IMR-90 (cell line): Measurements from ENCODE around the gene OFD1. TPM values are rescaled to one million over a fixed set of nuclear protein-coding genes. Genes with fewer than 3 reads are reported as not detected.

Source experiments
- ATAC-seq: fragments of 200-7000 bp; cut with Tn5 transposase; 2 replicates; pipeline ENCODE4 v1.9.1; 2020; ENCODE audit warnings: low read depth, mild to moderate bottlenecking, moderate library complexity
- BruUV-seq: library from RNA; stranded (reverse); fragments of 400-500 nt; replicated peaks from 2 replicates; lab custom pipeline; 2021; lab: Mats Ljungman, UMichigan
- CTCF ChIA-PET: fragments of 300-600 bp; formaldehyde crosslinking; extraction: SDS; loops from one replicate; lab custom pipeline; 2021; ENCODE audit warnings: antibody characterized with exemption; lab: Yijun Ruan, JAX
- POLR2A ChIA-PET: fragments of 300-600 bp; sonication (Branson Sonifier 250); formaldehyde crosslinking; loops from one replicate; lab custom pipeline; 2022; ENCODE audit warnings: antibody characterized with exemption; ENCODE audit not compliant: unreplicated experiment; lab: Charles Lee
- DNase-seq: peaks from one replicate; pipeline ENCODE4 v3.0.0; 2013
- H2AFZ ChIP-seq: replicated peaks from 2 replicates; pipeline ENCODE3; 2013; ENCODE audit warnings: low read length, mild to moderate bottlenecking; ENCODE audit not compliant: poor library complexity
- H2AK5ac ChIP-seq: 2 replicates; pipeline ENCODE4 v1.6.1; 2013; ENCODE audit warnings: low read depth, low read length, inconsistent platforms
- H2AK9ac ChIP-seq: replicated peaks from 2 replicates; pipeline ENCODE3; 2013; ENCODE audit warnings: mild to moderate bottlenecking, low read depth, low read length, moderate library complexity; ENCODE audit not compliant: poor library complexity
- H2BK120ac ChIP-seq: 2 replicates; pipeline ENCODE4 v1.6.1; 2013; ENCODE audit warnings: low read depth, low read length, inconsistent platforms
- H2BK15ac ChIP-seq: 3 replicates; pipeline ENCODE4 v1.6.1; 2013; ENCODE audit warnings: low read depth, low read length, inconsistent platforms
- H2BK20ac ChIP-seq: 2 replicates; pipeline ENCODE4 v1.6.1; 2013; ENCODE audit warnings: low read depth, mild to moderate bottlenecking, inconsistent platforms, low read length, moderate library complexity
- H2BK5ac ChIP-seq: 2 replicates; pipeline ENCODE4 v1.6.1; 2013; ENCODE audit warnings: mild to moderate bottlenecking, low read depth, low read length, inconsistent platforms; ENCODE audit not compliant: poor library complexity, severe bottlenecking
- H3K14ac ChIP-seq: replicated peaks from 2 replicates; pipeline ENCODE4 v1.6.1; 2013; ENCODE audit warnings: low read depth, low read length, inconsistent platforms
- H3K18ac ChIP-seq: 2 replicates; pipeline ENCODE4 v1.6.1; 2013; ENCODE audit warnings: low read depth, low read length, control low read depth
- H3K23ac ChIP-seq: 2 replicates; pipeline ENCODE4 v1.6.1; 2013; ENCODE audit warnings: low read depth, low read length, inconsistent platforms
- H3K27ac ChIP-seq: 2 replicates; pipeline ENCODE4 v1.5.1; 2013; ENCODE audit warnings: mild to moderate bottlenecking, control low read depth, low read length; ENCODE audit not compliant: insufficient read depth
- H3K27me3 ChIP-seq: 2 replicates; pipeline ENCODE4 v1.6.1; 2013; ENCODE audit warnings: low read length; ENCODE audit not compliant: control insufficient read depth, insufficient read depth
- H3K36me3 ChIP-seq: 2 replicates; pipeline ENCODE4 v1.6.1; 2013; ENCODE audit warnings: low read length, mixed read lengths; ENCODE audit not compliant: control insufficient read depth, insufficient read depth
- H3K4ac ChIP-seq: 2 replicates; pipeline ENCODE4 v1.6.1; 2013; ENCODE audit warnings: low read depth, low read length, inconsistent platforms
- H3K4me1 ChIP-seq: 2 replicates; pipeline ENCODE4 v1.6.1; 2013; ENCODE audit warnings: low read length, mixed read lengths; ENCODE audit not compliant: control insufficient read depth, insufficient read depth
- H3K4me2 ChIP-seq: 2 replicates; pipeline ENCODE4 v1.6.1; 2013; ENCODE audit warnings: low read depth, mild to moderate bottlenecking, control low read depth, low read length, moderate library complexity
- H3K4me3 ChIP-seq: 2 replicates; pipeline ENCODE4 v1.5.1; 2013; ENCODE audit warnings: low read depth, mild to moderate bottlenecking, control low read depth, low read length, moderate library complexity; ENCODE audit not compliant: insufficient read depth
- H3K56ac ChIP-seq: 2 replicates; pipeline ENCODE4 v1.6.1; 2013; ENCODE audit warnings: low read length, inconsistent platforms; ENCODE audit not compliant: insufficient read depth; ENCODE audit errors: extremely low read depth
- H3K79me1 ChIP-seq, 2 experiments: 2 replicates each; pipeline ENCODE4 v1.6.1; 2013; ENCODE audit warnings: low read length in 2 of 2, inconsistent platforms in 1 of 2, low read depth in 1 of 2
- H3K9ac ChIP-seq: 2 replicates; pipeline ENCODE4 v1.6.1; 2013; ENCODE audit warnings: low read depth, low read length, control low read depth
- H3K9me1 ChIP-seq: 2 replicates; pipeline ENCODE4 v1.6.1; 2013; ENCODE audit warnings: low read length, inconsistent platforms; ENCODE audit not compliant: insufficient read depth
- H3K9me3 ChIP-seq: 2 replicates; pipeline ENCODE4 v1.6.1; 2013; ENCODE audit warnings: low read length; ENCODE audit not compliant: control insufficient read depth, insufficient read depth
- H4K20me1 ChIP-seq: 2 replicates; pipeline ENCODE4 v1.6.1; 2013; ENCODE audit warnings: low read length, inconsistent platforms; ENCODE audit not compliant: insufficient read depth
- H4K5ac ChIP-seq: 2 replicates; pipeline ENCODE4 v1.6.1; 2013; ENCODE audit warnings: mild to moderate bottlenecking, low read depth, low read length, control low read depth
- H4K8ac ChIP-seq, 2 experiments: 2 replicates each; pipeline ENCODE4 v1.6.1; 2013; ENCODE audit warnings: low read depth in 2 of 2, low read length in 2 of 2, control low read depth in 1 of 2, inconsistent platforms in 1 of 2
- H4K91ac ChIP-seq: 2 replicates; pipeline ENCODE4 v1.6.1; 2013; ENCODE audit warnings: low read depth, low read length, inconsistent platforms; ENCODE audit not compliant: insufficient read depth
- BHLHE40 ChIP-seq: fragments of 150-350 bp; IDR thresholded peaks from 2 replicates; pipeline ENCODE4 v1.6.1; 2016; ENCODE audit warnings: mild to moderate bottlenecking, low read depth, low read length
- CEBPB ChIP-seq: IDR thresholded peaks from 2 replicates; pipeline ENCODE4 v1.6.1; 2012; ENCODE audit warnings: low read depth, low read length, improper control_type of control experiment
- CHD1 ChIP-seq: IDR thresholded peaks from 2 replicates; pipeline ENCODE4 v1.6.1; 2012; ENCODE audit warnings: low read depth, low read length, improper control_type of control experiment
- CTCF ChIP-seq: conservative IDR thresholded peaks from 2 replicates; pipeline ENCODE4 v1.5.1; 2012; ENCODE audit warnings: mild to moderate bottlenecking, low read depth, low read length, improper control_type of control experiment
- ELK1 ChIP-seq: fragments of 150-350 bp; IDR thresholded peaks from 2 replicates; pipeline ENCODE4 v1.6.1; 2016; ENCODE audit warnings: low read depth, mild to moderate bottlenecking, low read length, moderate library complexity, borderline replicate concordance
- FOS ChIP-seq: fragments of 150-350 bp; IDR thresholded peaks from 2 replicates; pipeline ENCODE4 v1.6.1; 2016; ENCODE audit warnings: low read depth, low read length
- MAFK ChIP-seq: IDR thresholded peaks from 2 replicates; pipeline ENCODE4 v1.6.1; 2012; ENCODE audit warnings: low read depth, low read length, improper control_type of control experiment
- MAZ ChIP-seq: IDR thresholded peaks from 2 replicates; pipeline ENCODE4 v1.6.1; 2012; ENCODE audit warnings: low read depth, mild to moderate bottlenecking, low read length, improper control_type of control experiment, moderate library complexity, borderline replicate concordance
- MXI1 ChIP-seq: IDR thresholded peaks from 2 replicates; pipeline ENCODE4 v1.6.1; 2012; ENCODE audit warnings: low read depth, mild to moderate bottlenecking, low read length, moderate library complexity, borderline replicate concordance
- NFE2L2 ChIP-seq: fragments of 150-350 bp; IDR thresholded peaks from 2 replicates; pipeline ENCODE4 v1.6.1; 2016; ENCODE audit warnings: low read depth, mild to moderate bottlenecking, low read length
- POLR2A ChIP-seq: IDR thresholded peaks from 2 replicates; pipeline ENCODE4 v1.6.1; 2012; ENCODE audit warnings: mild to moderate bottlenecking, low read depth, low read length
- RAD21 ChIP-seq: IDR thresholded peaks from 2 replicates; pipeline ENCODE4 v1.6.1; 2012; ENCODE audit warnings: low read length, improper control_type of control experiment
- RCOR1 ChIP-seq: IDR thresholded peaks from 2 replicates; pipeline ENCODE4 v1.6.1; 2012; ENCODE audit warnings: mild to moderate bottlenecking, low read length, improper control_type of control experiment; ENCODE audit not compliant: insufficient replicate concordance
- RFX5 ChIP-seq: IDR thresholded peaks from 2 replicates; pipeline ENCODE4 v1.8.0; 2012; ENCODE audit warnings: low read depth, mild to moderate bottlenecking, low read length, moderate library complexity
- SMC3 ChIP-seq: fragments of 150-350 bp; IDR thresholded peaks from 2 replicates; pipeline ENCODE4 v1.6.1; 2016; ENCODE audit warnings: low read depth, mild to moderate bottlenecking, antibody characterized with exemption, low read length, moderate library complexity
- USF2 ChIP-seq: fragments of 150-350 bp; IDR thresholded peaks from 2 replicates; pipeline ENCODE4 v1.6.1; 2017; ENCODE audit warnings: mild to moderate bottlenecking, antibody characterized with exemption, low read length, low read depth
- dilution Hi-C: fragments of 300-500 bp; cut with HindIII; formaldehyde crosslinking; loops from one replicate; pipeline ENCODE4 v1.14.3; 2018; ENCODE audit warnings: low sequenced_read_pairs; ENCODE audit not compliant: unreplicated experiment
- in situ Hi-C: fragments of 300-500 bp; cut with MboI; formaldehyde crosslinking; loops from 3 replicates; pipeline ENCODE4 v1.14.3; 2019; ENCODE audit warnings: low sequenced_read_pairs, inconsistent platforms, mixed read lengths
- intact Hi-C: fragments of 100-400 bp; cut with micrococcal nuclease; formaldehyde crosslinking; loops from 2 replicates; pipeline ENCODE4 v1.10.0; 2022
- polyA plus RNA-seq, 3 experiments: library from polyadenylated mRNA; depleted of rRNA; stranded (reverse); fragments of >200 nt; gene quantifications; 2 replicates each; pipeline ENCODE4 v1.2.3, GENCODE V29; 2012; ENCODE audit warnings: low replicate concordance in 1 of 3
- total RNA-seq: library from RNA; depleted of rRNA; stranded (reverse); fragments of >200 nt; gene quantifications from 2 replicates; pipeline ENCODE4 v1.2.3, GENCODE V29; 2012

The OFD1 gene
- total and polyA plus RNA-seq, 2 of the 4 experiments (the other 2 are of a cell fraction): 8.4 to 8.6 TPM

- no peak overlapping the region for H4K5ac ChIP-seq
- H2BK5ac ChIP-seq: no peak overlapping the region
- no peaks in the 10 kb centered on the region for H3K79me1 ChIP-seq
- H2AK5ac ChIP-seq: no peak overlapping the region
- dilution Hi-C loops (no loop called here), intact Hi-C loops (loop anchor here (1.0 kb wide), 1 partner anchor 282 kb away; no protein-coding TSS in a partner anchor), in situ Hi-C loops (no loop called here)
- no peaks in the 10 kb centered on the region; the same call in none of the 2 replicates for H3K36me3 ChIP-seq
- ATAC-seq (peak; percentile 49), DNase-seq (peak; percentile 48)
- no peak overlapping the region for H2BK20ac ChIP-seq
- H3K4me2 ChIP-seq: no peak overlapping the region
- H3K4me3 ChIP-seq: no peak overlapping the region
- H3K56ac ChIP-seq: no peak overlapping the region
- no peak overlapping the region for H2AK9ac ChIP-seq
- H3K9me1 ChIP-seq: no peaks in the 10 kb centered on the region
- H3K27ac ChIP-seq: no peak overlapping the region
- CTCF ChIA-PET: interaction anchor here (1.6 kb wide), 1 partner anchor 243 kb away, joined by 3 read pairs; no protein-coding TSS in a partner anchor
- no peak overlapping the region for H4K91ac ChIP-seq
- BruUV-seq: no TSS peak
- H3K9me3 ChIP-seq: no peaks in the 10 kb centered on the region
- no peak overlapping the region for H3K14ac ChIP-seq
- H3K23ac ChIP-seq: no peak overlapping the region
- no peak overlapping the region for H3K18ac ChIP-seq
- no peak overlapping the region for H4K8ac ChIP-seq
- no peak overlapping the region for H2BK120ac ChIP-seq
- POLR2A ChIA-PET: no interaction called here
- H2AFZ ChIP-seq: no peak overlapping the region
- peak; percentile 55 for TF ChIP-seq SMC3
- no peak for TF ChIP-seq RCOR1
- TF ChIP-seq MXI1: no peak
- TF ChIP-seq MAZ: no peak
- no peak for TF ChIP-seq BHLHE40
- TF ChIP-seq CEBPB: no peak
- TF ChIP-seq CTCF: peak; percentile 57
- peak; percentile 51 for TF ChIP-seq RAD21
- no peak for TF ChIP-seq FOS
- no peak for TF ChIP-seq USF2
- TF ChIP-seq ELK1: no peak
- no peak for TF ChIP-seq NFE2L2
- no peak for TF ChIP-seq CHD1
- peak; percentile 75 for TF ChIP-seq MAFK
- no peak for TF ChIP-seq RFX5
- TF ChIP-seq POLR2A: no peak
- H3K4ac ChIP-seq: no peak overlapping the region
- no peak overlapping the region for H3K9ac ChIP-seq
- no peak overlapping the region for H2BK15ac ChIP-seq
- H3K27me3 ChIP-seq: no peaks in the 10 kb centered on the region
- H4K20me1 ChIP-seq: no peaks in the 10 kb centered on the region
- H3K4me1 ChIP-seq: peaks cover 2% of the 10 kb centered on the region
These were observed 15.7 kb downstream of the OFD1 start for GRCh38 chrX:13750204-13750603.
